ENCODE data around the gene FJX1.

DNA sequence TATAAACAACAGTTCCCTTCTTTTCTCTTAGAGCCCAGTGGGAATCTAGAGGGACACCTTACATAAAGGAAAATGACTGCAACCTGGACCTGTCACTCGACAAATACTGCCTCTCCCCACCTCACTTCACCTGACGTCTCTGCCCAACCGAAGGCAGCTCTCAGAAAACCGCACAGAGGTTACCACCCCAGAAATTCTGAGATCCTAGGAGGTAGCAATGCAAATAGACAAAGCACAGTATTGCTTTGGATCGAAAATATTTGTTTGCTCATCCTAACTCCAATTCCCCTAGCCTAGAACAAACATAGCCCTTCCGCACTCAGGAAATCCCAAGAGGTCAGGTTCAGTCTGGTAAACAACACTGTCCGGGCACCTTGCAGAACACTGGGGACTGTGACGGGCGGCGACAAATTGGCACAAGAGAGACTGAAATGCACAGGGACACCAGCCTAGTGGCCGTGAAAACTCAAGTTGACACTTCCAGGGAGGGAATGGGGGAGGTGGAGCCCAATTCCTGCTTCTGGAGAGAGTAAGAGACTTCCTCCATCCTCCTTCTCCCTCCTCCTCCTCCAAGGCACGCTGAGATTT, 43.9 kb downstream of the FJX1 start:
- TF ChIP-seq, protein P1, sequence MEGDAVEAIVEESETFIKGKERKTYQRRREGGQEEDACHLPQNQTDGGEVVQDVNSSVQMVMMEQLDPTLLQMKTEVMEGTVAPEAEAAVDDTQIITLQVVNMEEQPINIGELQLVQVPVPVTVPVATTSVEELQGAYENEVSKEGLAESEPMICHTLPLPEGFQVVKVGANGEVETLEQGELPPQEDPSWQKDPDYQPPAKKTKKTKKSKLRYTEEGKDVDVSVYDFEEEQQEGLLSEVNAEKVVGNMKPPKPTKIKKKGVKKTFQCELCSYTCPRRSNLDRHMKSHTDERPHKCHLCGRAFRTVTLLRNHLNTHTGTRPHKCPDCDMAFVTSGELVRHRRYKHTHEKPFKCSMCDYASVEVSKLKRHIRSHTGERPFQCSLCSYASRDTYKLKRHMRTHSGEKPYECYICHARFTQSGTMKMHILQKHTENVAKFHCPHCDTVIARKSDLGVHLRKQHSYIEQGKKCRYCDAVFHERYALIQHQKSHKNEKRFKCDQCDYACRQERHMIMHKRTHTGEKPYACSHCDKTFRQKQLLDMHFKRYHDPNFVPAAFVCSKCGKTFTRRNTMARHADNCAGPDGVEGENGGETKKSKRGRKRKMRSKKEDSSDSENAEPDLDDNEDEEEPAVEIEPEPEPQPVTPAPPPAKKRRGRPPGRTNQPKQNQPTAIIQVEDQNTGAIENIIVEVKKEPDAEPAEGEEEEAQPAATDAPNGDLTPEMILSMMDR (IDR thresholded peaks at IDR 0.05; ENCODE audit: poor library complexity), result no peak
- TF ChIP-seq EZH2phosphoT487 (IDR thresholded peaks at IDR 0.05; ENCODE audit: low read depth, severe bottlenecking, unreplicated experiment) (no peak), EZH2 (IDR thresholded peaks at IDR 0.05; ENCODE audit: borderline replicate concordance) (no peak)
